ENCODE results near the gene HCK.

Gene HCK

DNA sequence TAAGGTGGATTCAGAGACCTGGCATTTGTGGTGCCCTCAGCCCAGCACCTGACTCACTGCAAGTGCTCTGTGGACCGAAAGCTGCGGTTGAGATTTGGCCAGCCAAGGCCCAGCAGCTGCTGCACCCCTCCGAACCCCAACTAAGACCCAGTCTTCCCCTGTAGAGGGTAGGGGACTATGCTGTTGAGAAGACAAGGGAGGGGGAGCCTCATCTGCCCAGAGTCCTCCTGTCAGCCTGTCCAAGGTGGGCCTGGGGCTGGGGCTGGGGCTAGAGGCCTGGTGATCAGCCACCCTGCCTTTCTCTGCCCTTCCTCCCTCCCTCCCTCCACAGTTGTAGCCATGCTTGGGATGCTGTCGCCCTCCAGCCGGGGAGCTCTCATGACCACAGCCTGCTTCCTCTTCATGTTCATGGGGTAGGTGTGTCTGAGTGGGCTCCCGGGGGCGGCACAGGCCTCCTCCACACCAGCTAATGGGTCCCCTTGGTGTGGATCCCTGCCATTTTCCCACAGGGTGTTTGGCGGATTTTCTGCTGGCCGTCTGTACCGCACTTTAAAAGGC lies 98.3 kb downstream of the HCK start:
- H3K36me3 ChIP-seq (ENCODE audit: control insufficient read depth, insufficient read depth, low read length): peaks cover 46% of the 10 kb centered on the region
- DNase-seq: no peak
- H3K27me3 ChIP-seq (replicated peaks; ENCODE audit: control insufficient read depth, insufficient read depth, low read length, poor library complexity, severe bottlenecking): no peaks in the 10 kb centered on the region
- H3K27ac ChIP-seq (ENCODE audit: insufficient read depth, low read length, poor library complexity, severe bottlenecking): no peak overlapping the region
- H3K4me1 ChIP-seq (ENCODE audit: control insufficient read depth, insufficient read depth, low read length, poor library complexity, severe bottlenecking): no peaks in the 10 kb centered on the region
- no peak overlapping the region for H3K4me3 ChIP-seq (ENCODE audit: insufficient read depth, low read depth, low read length, poor library complexity, severe bottlenecking)
- no peaks in the 10 kb centered on the region for H3K9me3 ChIP-seq (ENCODE audit: control insufficient read depth, low read length)

Measured in effector memory CD4-positive, alpha-beta T cell (primary cell).